SH-SY5Y (cell line): ENCODE measurements around the gene TMC4.

Source experiments
- GATA2 ChIP-seq: IDR thresholded peaks from 2 replicates; pipeline ENCODE4 v1.6.1; 2011; ENCODE audit warnings: mild to moderate bottlenecking, low read depth, low read length
- GATA3 ChIP-seq: IDR thresholded peaks from 2 replicates; pipeline ENCODE4 v1.6.1; 2011; ENCODE audit warnings: low read depth, mild to moderate bottlenecking, low read length, moderate library complexity

GRCh38 chr19:54196536-54196935, 23.6 kb upstream of the TMC4 start:
- TF ChIP-seq GATA3 (no peak), GATA2 (no peak)
